HepG2 (cell line): ENCODE data around the gene C11orf91. TPM values are rescaled to one million over a fixed set of nuclear protein-coding genes. Genes with fewer than 3 reads are reported as not detected.

Source experiments
- ATAC-seq: fragments of 200-7000 bp; cut with Tn5 transposase; 3 replicates; pipeline ENCODE4 v1.9.1; 2020; ENCODE audit warnings: mild to moderate bottlenecking, moderate library complexity
- BruUV-seq: library from RNA; stranded (reverse); fragments of 400-500 nt; replicated peaks from 2 replicates; lab custom pipeline; 2021; lab: Mats Ljungman, UMichigan
- CTCF ChIA-PET: fragments of 300-600 bp; formaldehyde crosslinking; extraction: SDS; loops from one replicate; lab custom pipeline; 2021; ENCODE audit warnings: low total read pairs, inconsistent platforms, low intra/inter-chr PET ratio; lab: Yijun Ruan, JAX
- POLR2A ChIA-PET: fragments of 350-600 bp; sonication (Branson Sonifier 250); formaldehyde crosslinking; loops from one replicate; lab custom pipeline; 2020; ENCODE audit warnings: antibody characterized with exemption, inconsistent platforms; lab: Yijun Ruan, JAX
- DNase-seq: peaks from one replicate; pipeline ENCODE4 v3.0.0-alpha.2; 2015; ENCODE audit warnings: low spot score
- FAIRE-seq: peaks from 3 replicates; lab custom pipeline; 2011; peaks lifted over from hg19 to GRCh38; lab: Jason Lieb, UNC
- H2AFZ ChIP-seq: one replicate; pipeline ENCODE4 v1.6.1; 2011; ENCODE audit warnings: low read length, inconsistent platforms
- H3K27ac ChIP-seq: fragments of 300-600 bp; 3 replicates; pipeline ENCODE4 v1.8.0; 2011; ENCODE audit warnings: mixed run types, mild to moderate bottlenecking, mixed read lengths, low read length, inconsistent platforms; ENCODE audit not compliant: insufficient read depth; ENCODE audit errors: extremely low read length
- H3K27me3 ChIP-seq, 2 experiments: fragments of 200-600 bp in 1 of 2; 2 replicates in 1 of 2; 3 replicates in 1 of 2; pipeline versions ENCODE4 v1.6.0 to v1.8.0; 2011; ENCODE audit warnings: low read length in 2 of 2, mild to moderate bottlenecking in 2 of 2, moderate library complexity in 2 of 2, inconsistent platforms in 1 of 2; ENCODE audit not compliant: insufficient read depth in 2 of 2, control insufficient read depth in 1 of 2
- H3K36me3 ChIP-seq, 2 experiments: fragments of 200-600 bp in 1 of 2; replicated peaks in 1 of 2; 2 replicates in 1 of 2; 3 replicates in 1 of 2; pipeline versions ENCODE4 v1.5.1 to v1.8.0; 2011; ENCODE audit warnings: low read length in 2 of 2, inconsistent platforms in 1 of 2; ENCODE audit not compliant: insufficient read depth in 2 of 2, control insufficient read depth in 1 of 2
- H3K4me1 ChIP-seq: 2 replicates; pipeline ENCODE4 v1.5.1; 2012; ENCODE audit warnings: low read length, inconsistent platforms; ENCODE audit not compliant: insufficient read depth
- H3K4me2 ChIP-seq: 2 replicates; pipeline ENCODE4 v1.6.0; 2011; ENCODE audit warnings: low read depth, low read length, inconsistent platforms
- H3K4me3 ChIP-seq, 3 experiments: fragments of 200-600 bp in 1 of 3; sonication (generic), shearing (Covaris generic) in 1 of 3; replicated peaks in 1 of 3; 2 replicates each; pipeline ENCODE4 v1.5.1; 2011 to 2016; ENCODE audit warnings: low read length in 3 of 3, inconsistent platforms in 2 of 3, low read depth in 2 of 3, mild to moderate bottlenecking in 2 of 3, control low read depth in 1 of 3, mixed read lengths in 1 of 3; ENCODE audit not compliant: insufficient read depth in 1 of 3
- H3K79me2 ChIP-seq: one replicate; pipeline ENCODE4 v1.6.1; 2011; ENCODE audit warnings: low read length, inconsistent platforms; ENCODE audit not compliant: insufficient read depth
- H3K9ac ChIP-seq: 2 replicates; pipeline ENCODE4 v1.6.0; 2011; ENCODE audit warnings: mild to moderate bottlenecking, low read depth, low read length, inconsistent platforms; ENCODE audit not compliant: insufficient read depth
- H3K9me3 ChIP-seq: 2 replicates; pipeline ENCODE4 v1.5.1; 2012; ENCODE audit warnings: mild to moderate bottlenecking, low read length
- H4K20me1 ChIP-seq: 2 replicates; pipeline ENCODE4 v1.6.0; 2011; ENCODE audit warnings: inconsistent platforms, mild to moderate bottlenecking, low read length, moderate library complexity; ENCODE audit not compliant: insufficient read depth
- ATF3 ChIP-seq: sonication (generic); formaldehyde crosslinking; IDR thresholded peaks from 2 replicates; pipeline ENCODE4 v1.4.0; 2020; ENCODE audit warnings: missing genetic modification reagents
- GATAD2A ChIP-seq: IDR thresholded peaks from 2 replicates; pipeline ENCODE4 v1.6.1; 2016
- GTF3A ChIP-seq: sonication (generic); formaldehyde crosslinking; conservative IDR thresholded peaks from 2 replicates; pipeline ENCODE4 v1.4.0; 2020; ENCODE audit warnings: mild to moderate bottlenecking, missing genetic modification reagents
- JDP2 ChIP-seq: sonication (generic); formaldehyde crosslinking; IDR thresholded peaks from 2 replicates; pipeline ENCODE4 v1.8.1; 2022; ENCODE audit warnings: missing genetic modification reagents, borderline replicate concordance
- PAWR ChIP-seq: sonication (generic); formaldehyde crosslinking; IDR thresholded peaks from 2 replicates; pipeline ENCODE4 v1.4.0; 2020; ENCODE audit warnings: missing genetic modification reagents, mild to moderate bottlenecking, borderline replicate concordance
- RELA ChIP-seq: sonication (generic); formaldehyde crosslinking; IDR thresholded peaks from 2 replicates; pipeline ENCODE4 v1.4.0; 2020; ENCODE audit warnings: missing genetic modification reagents
- ZBTB3 ChIP-seq: sonication (generic); formaldehyde crosslinking; IDR thresholded peaks from 2 replicates; pipeline ENCODE4 v1.4.0; 2020; ENCODE audit warnings: low read depth, mild to moderate bottlenecking, moderate library complexity, missing genetic modification reagents, borderline replicate concordance
- ZBTB39 ChIP-seq: sonication (generic); formaldehyde crosslinking; IDR thresholded peaks from 2 replicates; pipeline ENCODE4 v1.5.0; 2020; ENCODE audit warnings: missing genetic modification reagents
- ZFP41 ChIP-seq: sonication (generic); formaldehyde crosslinking; IDR thresholded peaks from 2 replicates; pipeline ENCODE4 v1.4.0; 2020; ENCODE audit warnings: mild to moderate bottlenecking, missing genetic modification reagents, borderline replicate concordance
- ZMAT5 ChIP-seq: sonication (generic); formaldehyde crosslinking; IDR thresholded peaks from 2 replicates; pipeline ENCODE4 v1.5.0; 2020; ENCODE audit warnings: mild to moderate bottlenecking, low read depth, missing genetic modification reagents, borderline replicate concordance
- ZUFSP ChIP-seq: sonication (generic); formaldehyde crosslinking; IDR thresholded peaks from 2 replicates; pipeline ENCODE4 v1.9.0; 2021; ENCODE audit warnings: missing genetic modification reagents, mild to moderate bottlenecking, borderline replicate concordance
- ZZZ3 ChIP-seq: sonication (generic); formaldehyde crosslinking; IDR thresholded peaks from 2 replicates; pipeline ENCODE4 v1.4.0; 2020; ENCODE audit warnings: missing genetic modification reagents, mild to moderate bottlenecking, borderline replicate concordance
- WGBS: methylation state at CpG from one replicate; pipeline ENCODE4 v1.1.6; 2017; ENCODE audit warnings: low lambda C conversion rate; 5-methylcytosine and 5-hydroxymethylcytosine counted together
- in situ Hi-C: cut with HindIII; loops from 2 replicates; pipeline ENCODE4 v1.10.0; 2017; ENCODE audit warnings: low pct_unique_long_range_greater_than_20kb; ENCODE audit not compliant: extremely low pct_ligation_motif_present
- intact Hi-C: fragments of 100-400 bp; cut with micrococcal nuclease; formaldehyde crosslinking; loops from one replicate; pipeline ENCODE4 v1.10.0; 2022; ENCODE audit not compliant: unreplicated experiment
- polyA plus RNA-seq, 8 experiments: library from polyadenylated mRNA; depleted of rRNA in 3 of 8; stranded (reverse) in 7 of 8; unstranded in 1 of 8; fragments of >200 nt; fragmentation: Illumina TruSeq in 4 of 8; extraction: Trizol in 4 of 8; gene quantifications; 2 replicates each; pipeline versions ENCODE4 v1.2.1 to v1.2.3, GENCODE V29; 2011 to 2016; ENCODE audit warnings: low read depth in 4 of 8, missing spikeins in 1 of 8, mixed read lengths in 1 of 8; ENCODE audit not compliant: insufficient read depth in 1 of 8
- total RNA-seq, 5 experiments: library from RNA; depleted of rRNA; stranded (reverse); fragments of >200 nt; fragmentation: Illumina TruSeq; extraction: Trizol; gene quantifications; 2 replicates each; pipeline ENCODE4 v1.2.3, GENCODE V29; 2016; ENCODE audit warnings: low read depth in 1 of 5

C11orf91 gene
- total and polyA plus RNA-seq, 2 of the 13 experiments (the other 11 are each of a cell fraction or from before 2014, with no cell fraction given): 0.35 TPM; not detected in 1

- no peaks in the 10 kb centered on the region for H3K36me3 ChIP-seq
- H3K27ac ChIP-seq: no peak overlapping the region
- POLR2A ChIA-PET: no interaction called here
- ATAC-seq: no peak
- TF ChIP-seq ZBTB39 (CRISPR knock-in tag) (no peak), RELA (CRISPR knock-in tag) (no peak), ZFP41 (CRISPR knock-in tag) (no peak), ZMAT5 (no peak), GATAD2A (CRISPR knock-in tag) (no peak), JDP2 (CRISPR knock-in tag) (no peak)
- TF ChIP-seq, all 625 proteins: peak for 0
- Histone ChIP-seq H3K4me1 (no peaks in the 10 kb centered on the region), H3K27me3 (peaks cover 0 to 8% of the 10 kb centered on the region in 2 experiments; a peak in 2 of 5 replicates), H2AFZ (no peak overlapping the region), H3K79me2 (no peaks in the 10 kb centered on the region), H3K4me2 (no peak overlapping the region), H3K9me3 (no peaks in the 10 kb centered on the region), H3K4me3 (no peak overlapping the region), H3K9ac (no peak overlapping the region), H4K20me1 (no peaks in the 10 kb centered on the region)
- WGBS: 15% methylated on average over 6 of the region's 6 CpGs
- DNase-seq (no peak), FAIRE-seq (no peak)
- in situ Hi-C loops: no loop called here
- CTCF ChIA-PET: no interaction called here
- no TSS peak for BruUV-seq
- intact Hi-C loops: no loop called here
Measured at GRCh38 chr11:33664166-33664565, 36.5 kb downstream of the C11orf91 start.

GRCh38 chr11:33663121-33663520 is 37.5 kb downstream of the C11orf91 start:
- Histone ChIP-seq H3K4me3 (no peak overlapping the region), H4K20me1 (no peaks in the 10 kb centered on the region), H3K9me3 (no peaks in the 10 kb centered on the region), H3K27ac (no peak overlapping the region), H3K36me3 (no peaks in the 10 kb centered on the region), H3K27me3 (peaks cover 0 to 14% of the 10 kb centered on the region in 2 experiments; a peak in 2 of 5 replicates), H3K79me2 (no peaks in the 10 kb centered on the region), H3K4me2 (no peak overlapping the region), H2AFZ (no peak overlapping the region), H3K4me1 (no peaks in the 10 kb centered on the region), H3K9ac (no peak overlapping the region)
- DNase-seq (no peak), FAIRE-seq (no peak), ATAC-seq (no peak)
- CTCF ChIA-PET: no interaction called here
- in situ Hi-C loops (no loop called here), intact Hi-C loops (no loop called here)
- BruUV-seq: no TSS peak
- POLR2A ChIA-PET: no interaction called here
- no peak for TF ChIP-seq ZBTB3 (CRISPR knock-in tag)
- no peak for TF ChIP-seq PAWR
- no peak for TF ChIP-seq ZZZ3 (CRISPR knock-in tag)
- no peak for TF ChIP-seq ZUFSP (CRISPR knock-in tag)
- no peak for TF ChIP-seq GTF3A (CRISPR knock-in tag)
- no peak for TF ChIP-seq ATF3 (CRISPR knock-in tag)
